Measurements from ENCODE around the gene TRAPPC5. TPM values are rescaled to one million over a fixed set of nuclear protein-coding genes. Genes with fewer than 3 reads are reported as not detected.
A peak's percentile ranks its signal among the peaks of the same experiment; 100 is the strongest.

Gene TRAPPC5
- polyA plus RNA-seq, 1 donor = 42.8 TPM

DNA sequence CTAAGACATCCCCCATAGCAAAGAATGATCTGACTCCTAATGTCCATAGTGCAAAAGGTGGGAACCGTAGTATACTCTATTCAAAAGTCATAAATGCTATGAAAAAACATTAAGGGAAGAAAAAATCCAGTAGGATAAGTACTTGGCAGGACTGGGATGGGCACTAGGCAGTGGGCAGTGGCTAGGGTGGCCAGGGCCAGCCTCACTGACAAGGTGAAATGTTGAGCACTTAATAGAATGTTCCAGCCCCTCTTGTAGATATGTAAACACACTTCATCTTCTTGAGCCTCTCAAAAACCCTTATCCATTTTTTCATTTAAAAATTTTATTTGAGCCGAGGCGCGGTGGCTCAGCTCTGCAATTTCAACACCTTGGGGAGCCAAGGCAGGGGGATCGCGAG lies 52.7 kb downstream of the TRAPPC5 start:
- no peak for DNase-seq

DNA sequence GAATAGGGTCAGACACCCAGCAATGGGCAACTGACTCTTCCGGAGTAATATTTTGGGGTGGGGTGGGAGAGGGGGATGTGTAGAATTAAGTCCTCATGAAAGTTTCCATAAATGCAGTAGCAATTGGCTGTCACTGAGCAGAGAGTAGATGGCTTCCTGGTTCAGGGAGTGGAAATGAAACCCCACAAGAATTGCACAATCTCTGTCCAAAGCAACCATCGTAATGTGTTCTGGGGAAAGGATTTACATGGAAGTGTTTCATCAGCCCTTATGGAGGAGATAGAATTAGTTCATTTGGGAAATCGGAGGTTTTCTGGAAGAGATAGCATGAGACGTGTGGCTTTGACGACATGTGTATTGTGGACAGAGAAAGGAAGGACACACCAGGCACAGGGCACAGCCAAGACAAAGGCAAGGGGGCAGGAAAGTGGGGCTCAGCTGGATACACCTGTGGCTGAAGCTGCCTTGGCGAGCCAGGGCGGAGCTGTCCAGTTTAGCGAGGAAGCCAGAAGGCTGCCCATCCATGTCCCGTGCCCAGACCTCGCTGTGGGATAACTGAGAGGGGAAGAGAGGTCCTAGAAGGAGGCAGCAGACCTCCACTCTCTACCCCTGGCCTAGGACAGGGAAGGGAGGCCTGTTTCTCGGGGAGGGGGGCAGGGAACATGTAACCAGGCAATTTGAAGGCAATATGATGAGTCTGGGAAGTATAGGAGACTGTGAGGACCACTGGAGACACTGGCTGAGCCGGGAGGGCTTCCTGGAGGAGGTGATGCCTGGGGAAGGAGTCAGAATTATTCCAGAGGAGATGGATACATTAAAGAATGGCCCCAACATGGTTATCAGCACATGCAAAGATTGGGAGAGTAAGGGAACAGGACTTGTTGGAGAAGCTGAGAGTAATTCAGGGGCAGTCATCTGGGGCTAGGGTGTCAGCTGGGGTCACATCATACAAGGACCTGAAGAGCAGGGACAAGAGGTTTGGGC lies 53.9 kb downstream of the TRAPPC5 start:
- DNase-seq = peak; percentile 24

DNA sequence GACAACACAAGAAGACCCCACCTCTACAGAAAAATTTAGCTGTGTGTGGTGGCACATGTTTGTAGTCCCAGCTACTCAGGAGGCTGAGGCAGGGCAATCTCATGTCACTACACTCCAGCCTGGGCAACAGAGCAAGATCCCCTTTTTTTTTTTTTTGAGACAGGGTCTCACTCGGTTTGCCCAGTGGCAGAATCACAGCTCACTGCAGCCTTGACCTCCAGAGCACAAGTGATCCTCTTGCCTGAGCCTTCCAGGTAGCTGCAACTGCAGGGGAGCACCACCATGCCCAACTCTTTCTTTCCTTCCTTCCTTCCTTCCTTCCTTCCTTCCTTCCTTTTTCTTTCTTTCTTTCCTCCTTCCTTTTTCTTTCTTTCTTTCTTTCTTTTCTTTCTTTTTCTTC lies 55.5 kb downstream of the TRAPPC5 start:
- no peak for DNase-seq

DNA sequence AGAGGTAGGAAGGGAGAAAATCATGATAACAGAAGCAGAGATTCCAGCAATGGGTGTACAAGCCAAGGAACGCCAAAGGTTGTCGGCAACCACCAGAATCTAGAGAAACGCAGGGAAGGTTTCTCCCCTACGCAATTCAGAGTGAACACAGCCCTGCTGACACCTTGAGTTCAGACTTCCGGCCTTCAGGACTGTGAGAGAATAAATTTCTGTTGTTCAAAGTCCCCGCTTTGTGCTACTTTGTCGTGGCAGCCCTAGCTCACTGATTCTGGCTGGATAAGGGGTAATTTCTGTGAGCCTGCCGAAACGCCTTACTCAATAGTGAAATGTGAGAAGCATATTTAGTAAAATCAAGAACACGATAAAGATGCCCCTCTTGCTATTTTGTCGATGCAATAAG lies 56.6 kb downstream of the TRAPPC5 start:
- DNase-seq = no peak

Other genes with a start within 250 kb of the TRAPPC5 start
- gene PEX11G, start 191.8 kb upstream of the TRAPPC5 start, polyA plus RNA-seq (ENCODE audit: insufficient read length) = 4.0 TPM
- gene ZNF358, start 164.7 kb upstream of the TRAPPC5 start, polyA plus RNA-seq (ENCODE audit: insufficient read length) = 61.8 TPM
- 16.4 TPM for gene MCOLN1, start 158.2 kb upstream of the TRAPPC5 start, polyA plus RNA-seq (ENCODE audit: insufficient read length)
- gene PNPLA6, start 145.1 kb upstream of the TRAPPC5 start, polyA plus RNA-seq (ENCODE audit: insufficient read length) = 34.7 TPM
- 0.45 TPM for gene CAMSAP3, start 85.0 kb upstream of the TRAPPC5 start, polyA plus RNA-seq (ENCODE audit: insufficient read length)
- gene XAB2, start 51.3 kb upstream of the TRAPPC5 start, polyA plus RNA-seq (ENCODE audit: insufficient read length) = 33.1 TPM
- 52.4 TPM for gene PET100, start 51.0 kb upstream of the TRAPPC5 start, polyA plus RNA-seq (ENCODE audit: insufficient read length)
- not detected for gene PCP2, start 47.1 kb upstream of the TRAPPC5 start, polyA plus RNA-seq (ENCODE audit: insufficient read length)
- gene STXBP2, start 43.7 kb upstream of the TRAPPC5 start, polyA plus RNA-seq (ENCODE audit: insufficient read length) = 6.7 TPM
- 1.3 TPM for gene RETN, start 11.8 kb upstream of the TRAPPC5 start, polyA plus RNA-seq (ENCODE audit: insufficient read length)
- 0.25 TPM for gene MCEMP1, start 3.7 kb upstream of the TRAPPC5 start, polyA plus RNA-seq (ENCODE audit: insufficient read length)
- gene FCER2, start 21.3 kb downstream of the TRAPPC5 start, polyA plus RNA-seq (ENCODE audit: insufficient read length) = 0.65 TPM
- not detected for gene CLEC4G, start 51.3 kb downstream of the TRAPPC5 start, polyA plus RNA-seq (ENCODE audit: insufficient read length)
- gene CD209, start 66.7 kb downstream of the TRAPPC5 start, polyA plus RNA-seq (ENCODE audit: insufficient read length) = 2.4 TPM
- not detected for gene CLEC4M, start 82.4 kb downstream of the TRAPPC5 start, polyA plus RNA-seq (ENCODE audit: insufficient read length)
- 17.6 TPM for gene EVI5L, start 149.4 kb downstream of the TRAPPC5 start, polyA plus RNA-seq (ENCODE audit: insufficient read length)
- gene PRR36, start 193.6 kb downstream of the TRAPPC5 start, polyA plus RNA-seq (ENCODE audit: insufficient read length) = 0.48 TPM
- gene LRRC8E, start 207.7 kb downstream of the TRAPPC5 start, polyA plus RNA-seq (ENCODE audit: insufficient read length) = not detected
- gene MAP2K7, start 223.0 kb downstream of the TRAPPC5 start, polyA plus RNA-seq (ENCODE audit: insufficient read length) = 27.2 TPM
- 0.67 TPM for gene TGFBR3L, start 234.0 kb downstream of the TRAPPC5 start, polyA plus RNA-seq (ENCODE audit: insufficient read length)
- gene SNAPC2, start 239.5 kb downstream of the TRAPPC5 start, polyA plus RNA-seq (ENCODE audit: insufficient read length) = 22.8 TPM
- gene CTXN1, start 245.3 kb downstream of the TRAPPC5 start, polyA plus RNA-seq (ENCODE audit: insufficient read length) = 2.6 TPM

All from hindlimb muscle (tissue), 1 donor.